Duodenal mucosa (tissue), 2 donors: ENCODE results near the gene GRID2.

Source experiments
- H3K27ac ChIP-seq: one replicate; pipeline ENCODE4 v1.7.0; 2013; ENCODE audit warnings: low read depth, low read length
- H3K27me3 ChIP-seq, 2 donors: one replicate each; pipeline ENCODE4 v1.7.0; 2013; ENCODE audit warnings: low read length in 2 of 2, control low read depth in 1 of 2; ENCODE audit not compliant: insufficient read depth in 2 of 2, control insufficient read depth in 1 of 2
- H3K36me3 ChIP-seq, 2 donors: one replicate each; pipeline ENCODE4 v1.7.0; 2013; ENCODE audit warnings: low read length in 2 of 2, control low read depth in 1 of 2; ENCODE audit not compliant: insufficient read depth in 2 of 2, control insufficient read depth in 1 of 2
- H3K4me1 ChIP-seq, 2 donors: one replicate each; pipeline ENCODE4 v1.7.0; 2013; ENCODE audit warnings: low read length in 2 of 2, control low read depth in 1 of 2; ENCODE audit not compliant: insufficient read depth in 2 of 2, control insufficient read depth in 1 of 2
- H3K4me3 ChIP-seq, 2 donors: one replicate each; pipeline ENCODE4 v1.7.0; 2013; ENCODE audit warnings: low read length in 2 of 2, low read depth in 1 of 2
- H3K9ac ChIP-seq, 2 donors: one replicate each; pipeline ENCODE4 v1.7.0; 2013; ENCODE audit warnings: low read length in 2 of 2, low read depth in 1 of 2
- H3K9me3 ChIP-seq, 2 donors: one replicate each; pipeline ENCODE4 v1.7.0; 2013; ENCODE audit warnings: low read length in 2 of 2, control low read depth in 1 of 2; ENCODE audit not compliant: control insufficient read depth in 1 of 2

The GRID2 gene

GRCh38 chr4:93319041-93319440, 1015.3 kb downstream of the GRID2 start:
- no peaks in the 10 kb centered on the region for H3K9me3 ChIP-seq
- H3K4me1 ChIP-seq, result no peaks in the 10 kb centered on the region
- H3K36me3 ChIP-seq, result no peaks in the 10 kb centered on the region

GRCh38 chr4:93320356-93320755, 1016.6 kb downstream of the GRID2 start:
- Histone ChIP-seq H3K4me3 (no peak overlapping the region), H3K36me3 (no peaks in the 10 kb centered on the region), H3K27ac (no peak overlapping the region), H3K27me3 (no peaks in the 10 kb centered on the region), H3K4me1 (no peaks in the 10 kb centered on the region), H3K9me3 (no peaks in the 10 kb centered on the region), H3K9ac (no peak overlapping the region)

More at GRCh38 chr4:93319041-93319440, 1015.3 kb downstream of the GRID2 start:
- no peak overlapping the region for H3K9ac ChIP-seq
- H3K27me3 ChIP-seq, result no peaks in the 10 kb centered on the region
- H3K27ac ChIP-seq, result no peak overlapping the region
- H3K4me3 ChIP-seq, result no peak overlapping the region

- Histone ChIP-seq H3K9me3 (no peaks in the 10 kb centered on the region), H3K4me1 (no peaks in the 10 kb centered on the region), H3K27me3 (no peaks in the 10 kb centered on the region), H3K9ac (no peak overlapping the region), H3K27ac (no peak overlapping the region), H3K4me3 (no peak overlapping the region), H3K36me3 (no peaks in the 10 kb centered on the region)
These were observed 1023.6 kb downstream of the GRID2 start for GRCh38 chr4:93327346-93327745.

- Histone ChIP-seq H3K27ac (no peak overlapping the region), H3K4me1 (no peaks in the 10 kb centered on the region), H3K9me3 (no peaks in the 10 kb centered on the region), H3K36me3 (no peaks in the 10 kb centered on the region), H3K9ac (no peak overlapping the region), H3K4me3 (no peak overlapping the region), H3K27me3 (no peaks in the 10 kb centered on the region)
These were observed 1030.2 kb downstream of the GRID2 start for GRCh38 chr4:93334003-93334402.

GRCh38 chr4:93337196-93337595, 1033.4 kb downstream of the GRID2 start:
- Histone ChIP-seq H3K4me1 (no peaks in the 10 kb centered on the region), H3K9me3 (no peaks in the 10 kb centered on the region), H3K36me3 (no peaks in the 10 kb centered on the region), H3K27me3 (no peaks in the 10 kb centered on the region), H3K4me3 (no peak overlapping the region), H3K27ac (no peak overlapping the region), H3K9ac (no peak overlapping the region)

- Histone ChIP-seq H3K9me3 (no peaks in the 10 kb centered on the region), H3K36me3 (no peaks in the 10 kb centered on the region), H3K27me3 (no peaks in the 10 kb centered on the region), H3K4me3 (no peak overlapping the region), H3K27ac (no peak overlapping the region), H3K9ac (no peak overlapping the region), H3K4me1 (no peaks in the 10 kb centered on the region)
These were observed 1039.0 kb downstream of the GRID2 start for GRCh38 chr4:93342738-93343137.

GRCh38 chr4:93346840-93347239, 1043.1 kb downstream of the GRID2 start:
- Histone ChIP-seq H3K4me3 (no peak overlapping the region), H3K9me3 (no peaks in the 10 kb centered on the region)

GRCh38 chr4:93348896-93349295, 1045.1 kb downstream of the GRID2 start:
- H3K27me3 ChIP-seq, result no peaks in the 10 kb centered on the region
- no peaks in the 10 kb centered on the region for H3K4me1 ChIP-seq
- H3K36me3 ChIP-seq, result no peaks in the 10 kb centered on the region
- no peak overlapping the region for H3K9ac ChIP-seq
- H3K27ac ChIP-seq, result no peak overlapping the region
- no peaks in the 10 kb centered on the region for H3K9me3 ChIP-seq
- H3K4me3 ChIP-seq, result no peak overlapping the region

More at GRCh38 chr4:93346840-93347239, 1043.1 kb downstream of the GRID2 start:
- no peak overlapping the region for H3K9ac ChIP-seq
- no peak overlapping the region for H3K27ac ChIP-seq
- no peaks in the 10 kb centered on the region for H3K27me3 ChIP-seq
- no peaks in the 10 kb centered on the region for H3K36me3 ChIP-seq
- no peaks in the 10 kb centered on the region for H3K4me1 ChIP-seq

GRCh38 chr4:93351846-93352245, 1048.1 kb downstream of the GRID2 start:
- Histone ChIP-seq H3K36me3 (no peaks in the 10 kb centered on the region), H3K9me3 (no peaks in the 10 kb centered on the region), H3K4me3 (no peak overlapping the region), H3K27ac (no peak overlapping the region), H3K9ac (no peak overlapping the region), H3K27me3 (no peaks in the 10 kb centered on the region), H3K4me1 (no peaks in the 10 kb centered on the region)

GRCh38 chr4:93355411-93355810, 1051.6 kb downstream of the GRID2 start:
- Histone ChIP-seq H3K27ac (no peak overlapping the region), H3K4me3 (no peak overlapping the region), H3K36me3 (no peaks in the 10 kb centered on the region), H3K4me1 (no peaks in the 10 kb centered on the region), H3K9me3 (no peaks in the 10 kb centered on the region), H3K9ac (no peak overlapping the region), H3K27me3 (no peaks in the 10 kb centered on the region)

- no peak overlapping the region for H3K9ac ChIP-seq
- no peak overlapping the region for H3K27ac ChIP-seq
- no peaks in the 10 kb centered on the region for H3K9me3 ChIP-seq
- no peaks in the 10 kb centered on the region for H3K4me1 ChIP-seq
- no peaks in the 10 kb centered on the region for H3K27me3 ChIP-seq
- no peaks in the 10 kb centered on the region for H3K36me3 ChIP-seq
- H3K4me3 ChIP-seq, result no peak overlapping the region
These were observed 1055.8 kb downstream of the GRID2 start for GRCh38 chr4:93359586-93359985.
